GM12864 (cell line): Measurements from ENCODE around the gene GNB1.

Experiments used
- DNase-seq: peaks from one replicate; pipeline ENCODE4 v3.0.0-alpha.2; 2011; ENCODE audit warnings: low read depth
- H3K4me3 ChIP-seq: 2 replicates; pipeline ENCODE4 v1.5.1; 2011; ENCODE audit warnings: mild to moderate bottlenecking, low read depth, low read length, control low read depth
- CTCF ChIP-seq: IDR thresholded peaks from 2 replicates; pipeline ENCODE4 v1.5.1; 2011; ENCODE audit warnings: low read depth, mild to moderate bottlenecking, moderate library complexity, low read length, control low read depth, inconsistent platforms; ENCODE audit errors: missing control alignments

GNB1 gene

GRCh38 chr1:1926346-1926811 lies 35.5 kb upstream of the GNB1 start:
- no peak for TF ChIP-seq CTCF
- no peak for DNase-seq
- H3K4me3 ChIP-seq = no peak overlapping the region

- H3K4me3 ChIP-seq = no peak overlapping the region
- TF ChIP-seq CTCF = no peak
- DNase-seq = no peak
Observed at GRCh38 chr1:1925437-1926345, 34.8 kb upstream of the GNB1 start.

GRCh38 chr1:1924849-1925248 lies 34.0 kb upstream of the GNB1 start:
- no peak overlapping the region for H3K4me3 ChIP-seq
- DNase-seq = no peak
- no peak for TF ChIP-seq CTCF

- no peak overlapping the region for H3K4me3 ChIP-seq
- DNase-seq = no peak
- no peak for TF ChIP-seq CTCF
Observed at GRCh38 chr1:1924386-1924785, 33.5 kb upstream of the GNB1 start.

- no peak for DNase-seq
- H3K4me3 ChIP-seq = no peak overlapping the region
- no peak for TF ChIP-seq CTCF
Observed at GRCh38 chr1:1922956-1923833, 32.3 kb upstream of the GNB1 start.

GRCh38 chr1:1922702-1922955 lies 31.7 kb upstream of the GNB1 start:
- no peak for DNase-seq
- no peak overlapping the region for H3K4me3 ChIP-seq
- no peak for TF ChIP-seq CTCF
